GM12891 (cell line): Measurements from ENCODE around the gene UGT1A9.
"Not testable (repeated sequence)": the region's sequence is repeated elsewhere in the genome, so short reads cannot be mapped to it uniquely, and the experiment has no call there.

Experiments used
- DNase-seq: peaks from one replicate; pipeline ENCODE4 v3.0.0; 2011; ENCODE audit warnings: low spot score; ENCODE audit not compliant: insufficient read length
- FAIRE-seq: peaks from 2 replicates; lab custom pipeline; 2011; peaks lifted over from hg19 to GRCh38; lab: Jason Lieb, UNC
- PAX5 ChIP-seq: IDR thresholded peaks from 2 replicates; pipeline ENCODE4 v1.6.1; 2011; ENCODE audit warnings: low read length, moderate library complexity, mild to moderate bottlenecking; ENCODE audit not compliant: insufficient read depth, severe bottlenecking
- POLR2A ChIP-seq: IDR thresholded peaks from 2 replicates; pipeline ENCODE4 v1.6.1; 2011; ENCODE audit warnings: low read depth, low read length, control low read depth
- POLR2AphosphoS5 ChIP-seq: IDR thresholded peaks from 2 replicates; pipeline ENCODE4 v1.6.1; 2011; ENCODE audit warnings: low read depth, low read length, control low read depth
- POU2F2 ChIP-seq: IDR thresholded peaks from 2 replicates; pipeline ENCODE4 v1.6.1; 2011; ENCODE audit warnings: low read depth, mild to moderate bottlenecking, control low read depth, low read length, moderate library complexity
- SPI1 ChIP-seq: IDR thresholded peaks from 2 replicates; pipeline ENCODE4 v1.6.1; 2011; ENCODE audit warnings: low read depth, low read length, control low read depth
- TAF1 ChIP-seq: IDR thresholded peaks from 2 replicates; pipeline ENCODE4 v1.6.1; 2011; ENCODE audit warnings: low read depth, low read length, control low read depth

Gene UGT1A9

DNA sequence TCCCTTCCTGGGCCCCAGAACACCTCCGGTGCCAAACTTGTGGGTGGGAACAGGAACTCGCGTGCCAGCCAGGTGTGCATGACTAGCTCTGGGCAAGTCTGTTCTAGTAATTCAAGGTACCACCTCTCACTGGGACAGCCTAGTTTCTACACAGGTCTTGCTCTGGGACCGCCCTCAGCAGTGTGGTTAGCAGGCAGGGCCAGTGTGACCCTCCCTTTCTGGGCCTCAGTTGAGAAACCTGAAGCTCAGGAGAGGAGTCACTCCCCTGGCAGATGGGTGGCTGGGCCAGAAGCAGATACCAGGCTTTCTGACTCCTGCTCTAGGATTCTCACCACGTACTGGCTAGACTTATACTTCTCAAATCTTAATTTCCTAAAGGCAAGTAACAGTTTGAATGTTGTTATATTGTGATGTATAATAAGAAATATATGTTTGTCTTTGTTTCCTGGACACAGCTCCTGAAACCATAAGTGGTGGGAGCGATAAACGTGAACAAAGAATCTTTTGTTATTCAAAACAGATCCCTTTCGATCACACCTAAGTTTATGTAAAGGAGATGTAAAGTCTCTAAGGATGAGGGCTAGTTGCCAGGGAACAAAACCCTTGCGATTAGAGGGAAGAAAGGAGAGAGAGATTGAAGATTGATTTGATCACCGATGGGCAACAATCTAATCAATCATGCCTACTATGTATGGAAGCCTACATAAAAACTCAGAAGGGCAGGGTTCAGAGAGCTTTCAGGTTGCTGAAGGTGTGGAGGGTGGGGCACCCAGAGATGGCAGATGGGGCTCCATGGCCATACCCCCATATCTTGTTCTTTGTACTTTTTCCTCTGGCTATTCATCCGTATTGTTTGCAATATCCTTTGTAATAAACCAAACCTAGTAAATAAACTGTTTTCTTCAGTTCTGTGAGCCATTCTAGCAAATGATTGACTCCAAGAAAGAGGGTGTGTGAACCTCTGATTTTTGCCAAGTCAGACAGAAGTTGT lies 20.0 kb downstream of the UGT1A9 start:
- DNase-seq (no peak), FAIRE-seq (no peak)
- no peak for TF ChIP-seq PAX5
- TF ChIP-seq POLR2AphosphoS5 = no peak
- TF ChIP-seq TAF1 = no peak
- no peak for TF ChIP-seq POU2F2
- no peak for TF ChIP-seq SPI1
- TF ChIP-seq POLR2A = no peak

DNA sequence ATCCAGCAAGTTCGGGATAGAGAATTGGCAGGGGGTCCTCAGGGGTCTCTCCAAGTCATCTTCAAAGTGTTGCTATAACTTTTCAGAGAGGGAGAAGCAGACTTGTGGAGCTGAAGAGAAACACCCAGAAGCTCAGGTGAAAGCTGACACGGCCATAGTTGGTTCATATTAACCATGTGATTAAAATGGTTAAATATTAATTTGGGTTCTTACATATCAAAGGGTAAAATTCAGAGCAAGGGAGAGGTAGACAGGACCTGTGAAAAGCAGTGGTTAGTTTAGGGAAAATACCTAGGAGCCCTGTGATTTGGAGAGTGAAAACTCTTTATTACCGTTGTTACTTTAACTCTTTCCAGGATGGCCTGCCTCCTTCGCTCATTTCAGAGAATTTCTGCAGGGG lies 20.9 kb downstream of the UGT1A9 start, which contains the start of gene UGT1A6:
TSS of gene UGT1A6 (plus strand) at position 243 of the 400 bp plus-strand sequence. CDS start at position 358, 115 bp downstream.
- no peak for FAIRE-seq
- no peak for DNase-seq
- TF ChIP-seq TAF1 (no peak), SPI1 (no peak), POLR2AphosphoS5 (no peak), POLR2A (no peak), PAX5 (no peak), POU2F2 (no peak)

DNA sequence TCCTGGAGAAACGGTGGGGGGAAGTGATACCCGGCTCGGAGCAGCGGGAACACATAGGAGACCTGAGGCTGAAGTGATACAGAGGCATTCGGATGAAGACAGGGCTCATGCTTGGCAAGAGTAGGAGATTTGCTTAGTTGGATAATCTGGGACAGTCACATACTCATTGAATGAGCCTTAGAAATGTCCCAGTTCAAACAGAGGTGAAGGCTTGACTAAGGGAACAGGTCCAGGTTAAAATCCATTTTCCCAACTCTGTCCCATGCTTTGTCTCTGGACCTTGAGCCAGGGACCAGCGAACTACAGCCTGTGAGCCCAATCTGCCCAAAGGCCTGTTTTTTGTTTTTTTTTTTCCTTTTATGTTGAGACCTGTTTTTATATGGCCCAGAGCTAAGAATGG lies 22.3 kb downstream of the UGT1A9 start:
- no peak for FAIRE-seq
- DNase-seq = no peak
- no peak for TF ChIP-seq POLR2A
- TF ChIP-seq SPI1 = no peak
- no peak for TF ChIP-seq PAX5
- TF ChIP-seq POLR2AphosphoS5 = no peak
- TF ChIP-seq POU2F2 = no peak
- no peak for TF ChIP-seq TAF1

DNA sequence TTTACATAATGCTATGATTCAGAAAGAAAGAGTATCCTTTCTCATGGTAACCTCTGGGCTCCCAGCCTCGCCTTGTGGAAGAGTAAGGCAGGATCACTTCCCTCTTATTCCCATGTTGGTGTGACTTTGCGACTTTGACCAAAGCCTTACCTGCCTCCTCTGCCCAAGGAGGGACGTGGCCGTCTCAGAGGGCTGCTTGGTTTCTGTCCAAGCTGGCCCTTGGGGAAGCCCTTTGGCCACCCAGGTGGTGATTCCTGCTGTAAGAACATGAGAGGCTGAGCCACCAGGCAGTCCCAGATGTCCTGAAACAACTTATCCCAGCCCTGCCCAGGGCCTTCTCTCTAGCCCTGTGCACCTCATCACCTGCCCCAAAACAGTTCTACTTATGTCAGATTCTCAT lies 27.0 kb downstream of the UGT1A9 start:
- no peak for TF ChIP-seq SPI1
- DNase-seq = no peak
- no peak for FAIRE-seq

DNA sequence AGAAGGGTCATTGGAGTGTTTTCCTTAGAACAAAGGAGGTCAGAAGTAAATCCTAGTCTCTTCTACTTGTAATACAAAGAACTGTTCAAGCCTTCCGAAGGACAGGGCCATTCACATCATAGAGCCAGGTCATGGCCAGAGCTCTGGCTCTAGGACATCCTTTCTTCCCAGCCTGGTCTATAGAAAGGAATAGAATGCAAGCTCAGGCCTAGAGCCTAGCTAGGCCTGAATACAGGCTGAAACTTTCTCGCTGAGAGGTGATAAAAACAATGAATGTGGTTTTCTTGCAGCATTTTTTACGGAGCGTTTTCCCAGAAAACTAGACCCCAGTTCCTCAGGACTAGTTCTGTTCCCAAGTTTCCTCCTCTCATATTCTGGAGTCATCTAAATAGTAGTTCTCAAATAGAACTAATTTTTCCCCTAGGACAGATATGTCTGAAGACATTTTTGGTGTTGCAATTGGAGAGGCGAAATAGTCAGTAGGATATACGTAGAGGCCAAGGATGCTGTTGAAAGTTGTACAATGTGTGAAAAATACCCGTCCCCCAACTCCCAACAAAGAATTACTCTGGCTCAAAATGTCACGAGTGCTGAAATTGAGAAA lies 27.8 kb downstream of the UGT1A9 start:
- no peak for DNase-seq
- TF ChIP-seq POU2F2 = no peak
- no peak for FAIRE-seq

DNA sequence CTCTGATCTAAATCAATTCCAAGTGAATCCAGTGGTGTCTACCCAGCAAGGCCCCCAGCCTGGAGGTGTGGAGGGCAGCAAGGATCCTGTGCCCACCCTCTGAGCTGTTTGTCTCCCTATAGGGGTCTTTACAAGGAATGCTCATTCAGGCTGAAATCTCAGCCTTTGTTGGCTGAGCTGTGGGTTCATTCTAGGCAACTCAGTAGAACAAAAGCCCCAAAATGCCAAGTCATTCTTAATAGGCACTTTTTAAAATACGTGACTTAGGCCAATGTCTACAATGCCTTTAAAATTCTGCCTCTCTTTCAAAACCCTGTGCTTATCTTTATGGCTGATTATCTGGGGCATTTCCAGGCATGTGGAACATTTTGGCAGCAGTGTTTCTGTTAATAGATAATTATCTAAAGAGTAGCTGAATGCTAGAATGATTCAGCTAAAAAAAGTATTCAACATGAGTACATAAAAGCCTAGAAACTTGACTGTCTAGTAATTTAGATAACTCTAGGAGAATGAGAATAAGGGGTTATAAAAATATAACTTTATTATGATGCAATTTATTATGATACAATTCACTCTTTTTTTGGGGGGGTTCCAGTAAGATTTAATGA lies 28.4 kb downstream of the UGT1A9 start:
- TF ChIP-seq POLR2A (no peak), PAX5 (no peak), POU2F2 (no peak), TAF1 (no peak), SPI1 (no peak), POLR2AphosphoS5 (no peak)
- FAIRE-seq (no peak), DNase-seq (no peak)

DNA sequence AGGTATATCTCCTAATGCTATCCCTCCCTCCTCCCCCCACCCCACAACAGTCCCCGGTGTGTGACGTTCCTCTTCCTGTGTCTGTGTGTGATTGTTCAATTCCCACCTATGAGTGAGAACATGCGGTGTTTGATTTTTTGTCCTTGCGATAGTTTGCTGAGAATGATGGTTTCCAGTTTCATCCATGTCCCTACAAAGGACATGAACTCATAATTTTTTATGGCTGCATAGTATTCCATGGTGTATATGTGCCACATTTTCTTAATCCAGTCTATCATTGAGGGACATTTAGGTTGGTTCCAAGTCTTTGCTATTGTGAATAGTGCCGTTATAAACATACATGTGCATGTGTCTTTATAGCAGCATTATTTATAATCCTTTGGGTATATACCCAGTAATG lies 29.1 kb downstream of the UGT1A9 start:
- not testable (repeated sequence) for DNase-seq, FAIRE-seq

DNA sequence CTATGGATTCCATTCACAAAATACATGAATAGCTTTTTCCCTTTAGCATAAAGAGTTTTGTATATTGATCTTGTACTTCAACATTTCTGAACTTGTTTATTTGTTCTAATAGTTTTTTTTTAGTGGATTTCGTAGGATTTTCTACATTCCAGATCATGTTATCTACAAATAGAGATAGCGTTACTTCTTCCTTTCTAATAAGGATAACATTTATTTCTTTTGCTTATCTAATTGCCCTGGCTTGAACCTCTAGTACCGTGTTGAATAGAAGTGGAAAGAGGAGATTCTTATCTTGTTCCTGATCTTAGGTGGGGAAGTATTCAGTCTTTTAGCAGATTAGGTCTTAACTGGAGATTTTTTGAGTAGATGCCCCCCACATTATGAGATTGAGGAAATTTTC lies 30.5 kb downstream of the UGT1A9 start:
- DNase-seq = no peak
- no peak for FAIRE-seq
- TF ChIP-seq POLR2AphosphoS5 = no peak
- TF ChIP-seq PAX5 = no peak
- no peak for TF ChIP-seq SPI1
- no peak for TF ChIP-seq TAF1
- no peak for TF ChIP-seq POLR2A
- no peak for TF ChIP-seq POU2F2

DNA sequence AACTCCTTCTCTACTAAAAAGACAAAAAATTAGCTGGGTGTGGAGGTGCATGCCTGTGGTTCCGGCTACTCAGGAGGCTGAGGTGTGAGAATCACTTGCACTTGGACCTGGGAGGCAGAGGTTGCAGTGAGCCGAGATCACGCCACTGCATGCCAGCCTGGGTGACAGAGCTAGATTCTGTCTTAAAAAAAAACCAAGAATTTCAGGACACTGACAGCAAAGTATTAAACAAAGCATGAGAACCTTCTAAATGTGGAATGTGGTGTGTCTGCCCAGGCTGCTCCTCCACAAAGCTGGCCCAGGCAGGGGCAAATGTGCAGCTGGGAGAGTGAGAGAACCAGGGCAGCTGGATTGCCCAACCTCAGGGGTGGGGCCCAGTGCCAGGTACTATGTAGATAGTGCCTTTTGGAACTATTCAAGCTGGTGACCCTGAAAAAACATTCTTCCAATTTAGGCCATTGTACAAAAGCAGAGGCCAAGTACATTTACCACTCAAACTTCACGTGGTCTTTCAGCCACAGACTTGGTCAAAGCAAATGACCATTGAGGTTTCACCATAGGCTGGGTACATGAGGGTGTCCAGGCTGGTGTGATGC lies 34.3 kb downstream of the UGT1A9 start:
- FAIRE-seq = no peak
- TF ChIP-seq POLR2AphosphoS5 = no peak
- TF ChIP-seq SPI1 = no peak
- TF ChIP-seq POLR2A = no peak

DNA sequence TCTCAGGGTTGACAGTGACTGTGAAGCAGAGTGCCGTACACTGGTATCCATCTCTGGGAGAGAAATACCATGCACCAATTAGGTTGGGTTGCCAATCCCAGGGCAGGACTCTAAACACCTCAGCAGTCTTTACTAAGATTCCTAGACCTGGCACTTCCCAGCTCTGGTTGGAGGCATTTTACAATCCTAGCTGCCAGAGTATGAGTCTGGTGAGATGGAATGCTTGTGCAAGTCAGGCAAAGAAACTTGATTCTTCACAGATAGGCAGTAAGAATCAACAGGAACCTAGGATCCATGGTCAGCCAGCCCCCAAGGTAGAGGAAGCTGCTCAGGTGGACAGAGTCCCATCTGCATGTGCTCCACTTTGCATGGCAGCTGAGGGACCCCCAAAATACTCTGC lies 35.0 kb downstream of the UGT1A9 start:
- FAIRE-seq (no peak), DNase-seq (no peak)
- TF ChIP-seq POU2F2 (no peak), SPI1 (no peak), TAF1 (no peak), POLR2A (no peak)

More for the DNA sequence above, 34.3 kb downstream of the UGT1A9 start:
- no peak for DNase-seq
